Left lung (tissue), 8 donors: ENCODE results near the gene LNP1. TPM values are rescaled to one million over a fixed set of nuclear protein-coding genes. Genes with fewer than 3 reads are reported as not detected.

ENCODE experiments used
- polyA plus RNA-seq, 6 donors: library from polyadenylated mRNA; unstranded; fragments of 120-200 nt; gene quantifications; one replicate each; pipeline ENCODE4 v1.2.1, GENCODE V29; 2013; ENCODE audit not compliant: insufficient read length in 6 of 6
- total RNA-seq, 2 donors: library from RNA; stranded (reverse); fragmentation: NEBNext Ultra II Directional; extraction: Animal tissue kit (Norgen Biotek cat#: 25700); gene quantifications; one replicate each; pipeline ENCODE4 v1.2.1, GENCODE V29; 2021
- donor health status: DM: no; HTN: yes; CAD: no.
- donor health status: DM: no; HTN: no; CAD: no.

LNP1 gene
- total and polyA plus RNA-seq, 8 donors = 1.4 to 13.0 (median 9.0) TPM

Other genes starting within 250 kb of the LNP1 start
- gene TBC1D23, start 140.5 kb upstream of the LNP1 start, total RNA-seq = 10 to 100 TPM; 44.4 to 46.3 TPM
- gene TBC1D23, start 140.5 kb upstream of the LNP1 start, polyA plus RNA-seq = 10 to 100 TPM; 31.6 to 43.1 (median 35.6) TPM
- 10 to 100 TPM; 30.8 to 40.8 TPM for gene NIT2, start 66.8 kb upstream of the LNP1 start, total RNA-seq
- gene NIT2, start 66.8 kb upstream of the LNP1 start, polyA plus RNA-seq = 10 to 100 TPM; 44.9 to 55.8 (median 46.4) TPM
- gene TOMM70, start 450 bp upstream of the LNP1 start, total RNA-seq = 10 to 100 TPM; 28.0 to 31.4 TPM
- gene TOMM70, start 450 bp upstream of the LNP1 start, polyA plus RNA-seq = 10 to 100 TPM; 56.3 to 65.2 (median 61.5) TPM
- gene TMEM45A, start 91.1 kb downstream of the LNP1 start, total RNA-seq = 10 to 100 TPM; 23.5 to 24.5 TPM
- 10 to 100 TPM; 38.8 to 53.8 (median 44.3) TPM for gene TMEM45A, start 91.1 kb downstream of the LNP1 start, polyA plus RNA-seq
- not detected for gene ADGRG7, start 208.1 kb downstream of the LNP1 start, total RNA-seq
- gene ADGRG7, start 208.1 kb downstream of the LNP1 start, polyA plus RNA-seq = not detected